Measurements from ENCODE around the gene GLT1D1. TPM values are rescaled to one million over a fixed set of nuclear protein-coding genes. Genes with fewer than 3 reads are reported as not detected.

Gene GLT1D1
- total RNA-seq, 1 donor from 2014 or later = 5.4 TPM

DNA sequence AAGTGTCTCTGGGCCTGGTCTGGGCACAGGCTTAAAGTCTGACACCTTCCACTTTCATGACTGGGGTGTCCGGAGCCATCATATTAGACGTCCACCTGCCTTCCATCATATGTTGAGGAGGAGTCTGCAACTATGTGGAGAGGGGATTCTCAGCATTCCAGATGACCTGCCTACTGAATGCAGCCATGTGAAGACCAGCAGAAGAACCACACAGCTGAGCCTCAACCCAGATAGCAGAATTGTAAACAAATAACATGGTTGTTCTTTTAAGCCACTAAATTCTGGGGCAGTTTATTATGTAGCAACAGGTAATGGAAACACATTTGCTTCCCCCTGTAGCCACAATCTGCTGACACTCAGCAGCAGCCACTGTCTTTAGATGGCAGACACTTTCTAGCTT, 25.6 kb upstream of the GLT1D1 start:
- Histone ChIP-seq H3K9ac (no peak overlapping the region), H3K36me3 (no peaks in the 10 kb centered on the region), H3K4me1 (peaks cover 12% of the 10 kb centered on the region), H3K4me2 (no peak overlapping the region), H3K79me2 (ENCODE audit: low read depth) (peaks cover 8% of the 10 kb centered on the region), H3F3A (ENCODE audit: low read depth) (peaks cover 9% of the 10 kb centered on the region), H2AFZ (replicated peaks) (no peak overlapping the region), H4K20me1 (ENCODE audit: low read depth) (peaks cover 6% of the 10 kb centered on the region), H3K9me3 (ENCODE audit: low read depth) (no peaks in the 10 kb centered on the region), H3K27ac (no peak overlapping the region), H3K4me3 (no peak overlapping the region), H3K27me3 (no peaks in the 10 kb centered on the region)
- Mint-ChIP-seq H3K4me3 (no peak overlapping the region), H3K27ac (no peak overlapping the region), H3K27me3 (ENCODE audit: insufficient read depth, low read depth) (peaks cover 2% of the 10 kb centered on the region), H3K36me3 (no peaks in the 10 kb centered on the region), H3K9me3 (no peaks in the 10 kb centered on the region), H3K4me1 (peaks cover 9% of the 10 kb centered on the region)
- no peak for TF ChIP-seq EZH2 (IDR thresholded peaks at IDR 0.05)
- TF ChIP-seq EZH2phosphoT487 (IDR thresholded peaks at IDR 0.05) = no peak
- TF ChIP-seq, protein P1, sequence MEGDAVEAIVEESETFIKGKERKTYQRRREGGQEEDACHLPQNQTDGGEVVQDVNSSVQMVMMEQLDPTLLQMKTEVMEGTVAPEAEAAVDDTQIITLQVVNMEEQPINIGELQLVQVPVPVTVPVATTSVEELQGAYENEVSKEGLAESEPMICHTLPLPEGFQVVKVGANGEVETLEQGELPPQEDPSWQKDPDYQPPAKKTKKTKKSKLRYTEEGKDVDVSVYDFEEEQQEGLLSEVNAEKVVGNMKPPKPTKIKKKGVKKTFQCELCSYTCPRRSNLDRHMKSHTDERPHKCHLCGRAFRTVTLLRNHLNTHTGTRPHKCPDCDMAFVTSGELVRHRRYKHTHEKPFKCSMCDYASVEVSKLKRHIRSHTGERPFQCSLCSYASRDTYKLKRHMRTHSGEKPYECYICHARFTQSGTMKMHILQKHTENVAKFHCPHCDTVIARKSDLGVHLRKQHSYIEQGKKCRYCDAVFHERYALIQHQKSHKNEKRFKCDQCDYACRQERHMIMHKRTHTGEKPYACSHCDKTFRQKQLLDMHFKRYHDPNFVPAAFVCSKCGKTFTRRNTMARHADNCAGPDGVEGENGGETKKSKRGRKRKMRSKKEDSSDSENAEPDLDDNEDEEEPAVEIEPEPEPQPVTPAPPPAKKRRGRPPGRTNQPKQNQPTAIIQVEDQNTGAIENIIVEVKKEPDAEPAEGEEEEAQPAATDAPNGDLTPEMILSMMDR (IDR thresholded peaks at IDR 0.05) = no peak
- DNase-seq (ENCODE audit: low spot score) = no peak

- Histone ChIP-seq H2AFZ (replicated peaks) (no peak overlapping the region), H3K4me3 (no peak overlapping the region), H4K20me1 (ENCODE audit: low read depth) (no peaks in the 10 kb centered on the region), H3K27ac (no peak overlapping the region), H3K4me1 (peaks cover 1% of the 10 kb centered on the region), H3K9me3 (ENCODE audit: low read depth) (no peaks in the 10 kb centered on the region), H3K9ac (no peak overlapping the region), H3F3A (ENCODE audit: low read depth) (no peaks in the 10 kb centered on the region), H3K4me2 (no peak overlapping the region), H3K36me3 (no peaks in the 10 kb centered on the region), H3K79me2 (ENCODE audit: low read depth) (no peaks in the 10 kb centered on the region), H3K27me3 (no peaks in the 10 kb centered on the region)
- no peak overlapping the region for H3K4me3 Mint-ChIP-seq
- H3K27me3 Mint-ChIP-seq (ENCODE audit: insufficient read depth, low read depth) = peaks cover 2% of the 10 kb centered on the region
- no peak for DNase-seq (ENCODE audit: low spot score)
- H3K9me3 Mint-ChIP-seq = no peaks in the 10 kb centered on the region
- peaks cover 5% of the 10 kb centered on the region for H3K4me1 Mint-ChIP-seq
- no peak overlapping the region for H3K27ac Mint-ChIP-seq
- TF ChIP-seq EZH2phosphoT487 (IDR thresholded peaks at IDR 0.05) = no peak
- TF ChIP-seq EZH2 (IDR thresholded peaks at IDR 0.05) = no peak
- TF ChIP-seq, protein P1 (IDR thresholded peaks at IDR 0.05) = no peak
- no peaks in the 10 kb centered on the region for H3K36me3 Mint-ChIP-seq
Observed at GRCh38 chr12:128829861-128830504, 23.3 kb upstream of the GLT1D1 start.

DNA sequence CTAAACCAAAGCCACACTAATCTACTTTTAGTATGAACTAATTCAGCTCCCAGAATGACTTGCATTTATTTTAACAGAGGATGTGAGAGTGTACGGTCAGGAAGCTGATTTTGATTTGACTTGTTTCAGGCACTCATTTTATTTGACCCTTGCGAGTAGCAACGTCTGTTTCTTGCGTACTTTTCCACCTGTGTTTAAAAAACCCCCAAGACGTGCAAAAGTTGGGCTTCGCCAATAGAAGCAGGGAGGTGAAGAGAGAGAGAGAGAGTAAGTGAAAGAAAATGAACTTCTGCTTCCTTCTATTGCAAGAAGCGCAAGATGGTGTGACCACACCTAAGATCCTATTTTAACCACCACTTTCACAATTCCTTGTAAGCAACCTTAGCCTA, 22.8 kb upstream of the GLT1D1 start:
- H3K27ac Mint-ChIP-seq = no peak overlapping the region
- H3K4me3 Mint-ChIP-seq = no peak overlapping the region
- no peaks in the 10 kb centered on the region for H3K4me1 ChIP-seq

More for the DNA sequence above, 22.8 kb upstream of the GLT1D1 start:
- Mint-ChIP-seq H3K9me3 (peaks cover 1% of the 10 kb centered on the region), H3K27me3 (ENCODE audit: insufficient read depth, low read depth) (peaks cover 2% of the 10 kb centered on the region), H3K4me1 (peaks cover 4% of the 10 kb centered on the region), H3K36me3 (no peaks in the 10 kb centered on the region)
- Histone ChIP-seq H3K27ac (no peak overlapping the region), H3K9ac (no peak overlapping the region), H3K27me3 (no peaks in the 10 kb centered on the region), H3K9me3 (ENCODE audit: low read depth) (no peaks in the 10 kb centered on the region), H3K79me2 (ENCODE audit: low read depth) (no peaks in the 10 kb centered on the region), H3K4me3 (no peak overlapping the region), H2AFZ (replicated peaks) (no peak overlapping the region), H3K36me3 (no peaks in the 10 kb centered on the region), H3K4me2 (no peak overlapping the region), H4K20me1 (ENCODE audit: low read depth) (no peaks in the 10 kb centered on the region), H3F3A (ENCODE audit: low read depth) (no peaks in the 10 kb centered on the region)
- TF ChIP-seq EZH2 (IDR thresholded peaks at IDR 0.05) = no peak
- TF ChIP-seq EZH2phosphoT487 (IDR thresholded peaks at IDR 0.05) = no peak
- TF ChIP-seq, protein P1 (IDR thresholded peaks at IDR 0.05) = no peak
- DNase-seq (ENCODE audit: low spot score) = no peak
